Ovary (tissue), 3 donors: ENCODE measurements around the gene SORT1.

ENCODE experiments used
- EP300 ChIP-seq: sonication (generic); formaldehyde crosslinking; IDR thresholded peaks from one replicate; pipeline ENCODE4 v1.6.1; 2017; ENCODE audit warnings: antibody characterized with exemption
- TF ChIP-seq, protein P1 (sequence below), 3 donors: fragments of 450-650 bp in 2 of 3; fragments of 200-600 bp in 1 of 3; IDR thresholded peaks; one replicate each; pipeline versions ENCODE4 v1.5.1 to v1.8.0; 2016 to 2022; ENCODE audit warnings: antibody characterized with exemption in 3 of 3, mild to moderate bottlenecking in 1 of 3
- donor health status: DM: no; HTN: no; CAD: no.

DNA sequence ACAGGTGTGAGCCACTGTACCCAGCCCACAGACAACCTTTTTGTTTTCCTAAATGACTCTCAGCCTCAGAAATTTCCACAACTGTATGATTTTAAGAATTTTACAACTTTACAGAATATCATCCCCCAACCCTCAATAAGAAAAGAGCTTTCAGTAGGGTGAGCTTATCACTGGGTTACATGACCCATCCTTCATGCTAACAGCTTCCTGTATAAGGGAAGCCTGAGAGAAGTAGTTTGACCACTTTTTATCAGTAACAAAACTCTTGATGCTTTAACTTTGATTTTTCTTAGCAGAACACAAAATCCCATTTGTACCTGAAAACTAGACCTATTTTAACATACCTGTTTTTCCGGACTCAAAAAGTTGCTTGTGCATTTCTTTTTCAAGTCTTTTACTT, 81.2 kb downstream of the SORT1 start:
- TF ChIP-seq, protein P1, sequence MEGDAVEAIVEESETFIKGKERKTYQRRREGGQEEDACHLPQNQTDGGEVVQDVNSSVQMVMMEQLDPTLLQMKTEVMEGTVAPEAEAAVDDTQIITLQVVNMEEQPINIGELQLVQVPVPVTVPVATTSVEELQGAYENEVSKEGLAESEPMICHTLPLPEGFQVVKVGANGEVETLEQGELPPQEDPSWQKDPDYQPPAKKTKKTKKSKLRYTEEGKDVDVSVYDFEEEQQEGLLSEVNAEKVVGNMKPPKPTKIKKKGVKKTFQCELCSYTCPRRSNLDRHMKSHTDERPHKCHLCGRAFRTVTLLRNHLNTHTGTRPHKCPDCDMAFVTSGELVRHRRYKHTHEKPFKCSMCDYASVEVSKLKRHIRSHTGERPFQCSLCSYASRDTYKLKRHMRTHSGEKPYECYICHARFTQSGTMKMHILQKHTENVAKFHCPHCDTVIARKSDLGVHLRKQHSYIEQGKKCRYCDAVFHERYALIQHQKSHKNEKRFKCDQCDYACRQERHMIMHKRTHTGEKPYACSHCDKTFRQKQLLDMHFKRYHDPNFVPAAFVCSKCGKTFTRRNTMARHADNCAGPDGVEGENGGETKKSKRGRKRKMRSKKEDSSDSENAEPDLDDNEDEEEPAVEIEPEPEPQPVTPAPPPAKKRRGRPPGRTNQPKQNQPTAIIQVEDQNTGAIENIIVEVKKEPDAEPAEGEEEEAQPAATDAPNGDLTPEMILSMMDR (IDR thresholded peaks at IDR 0.05) = no peak
- TF ChIP-seq EP300 = no peak
